Dedifferentiated amniotic fluid mesenchymal stem cell (primary cell): ENCODE measurements around the gene PLXNB2.
"Not testable (repeated sequence)": the region's sequence is repeated elsewhere in the genome, so short reads cannot be mapped to it uniquely, and the experiment has no call there.

Experiments used
- DNase-seq: peaks from one replicate; pipeline ENCODE4 v3.0.0-alpha.2; 2016; ENCODE audit errors: extremely low spot score

PLXNB2 gene

GRCh38 chr22:50280708-50281383, 26.6 kb downstream of the PLXNB2 start:
- DNase-seq, result no peak

GRCh38 chr22:50280022-50280707, 27.3 kb downstream of the PLXNB2 start:
- no peak for DNase-seq

- DNase-seq, result no peak
These were observed 28.4 kb downstream of the PLXNB2 start for GRCh38 chr22:50278956-50279619.

- DNase-seq, result no peak
These were observed 29.0 kb downstream of the PLXNB2 start for GRCh38 chr22:50278461-50278860.

- DNase-seq, result no peak
These were observed 29.7 kb downstream of the PLXNB2 start for GRCh38 chr22:50277761-50278160.

- no peak for DNase-seq
These were observed 31.3 kb downstream of the PLXNB2 start for GRCh38 chr22:50276143-50276542.

- DNase-seq, result no peak
These were observed 32.0 kb downstream of the PLXNB2 start for GRCh38 chr22:50275181-50276055.

- no peak for DNase-seq
These were observed 32.7 kb downstream of the PLXNB2 start for GRCh38 chr22:50274771-50275170.

- peak; percentile 29 for DNase-seq
These were observed 33.1 kb downstream of the PLXNB2 start for GRCh38 chr22:50274311-50274710.

- DNase-seq, result not testable (repeated sequence)
These were observed 33.7 kb downstream of the PLXNB2 start for GRCh38 chr22:50273781-50274180.

- not testable (repeated sequence) for DNase-seq
These were observed 34.1 kb downstream of the PLXNB2 start for GRCh38 chr22:50273352-50273751.

GRCh38 chr22:50272044-50272802, 35.2 kb downstream of the PLXNB2 start:
- no peak for DNase-seq

GRCh38 chr22:50271519-50271970, 35.9 kb downstream of the PLXNB2 start:
- no peak for DNase-seq

GRCh38 chr22:50270666-50271394, 36.6 kb downstream of the PLXNB2 start:
- DNase-seq, result peak; percentile 36

GRCh38 chr22:50269970-50270665, 37.3 kb downstream of the PLXNB2 start, which contains the start of gene MAPK11:
TSS of gene MAPK11 (minus strand) at chr22:50270380. CDS start at chr22:50270292, 88 bp downstream.
- peak; percentile 35 for DNase-seq

- DNase-seq, result no peak
These were observed 37.9 kb downstream of the PLXNB2 start for GRCh38 chr22:50269573-50269969.

GRCh38 chr22:50268655-50269113, 38.8 kb downstream of the PLXNB2 start:
- DNase-seq, result no peak

GRCh38 chr22:50267591-50268390, 39.7 kb downstream of the PLXNB2 start:
- DNase-seq, result no peak

GRCh38 chr22:50266994-50267393, 40.5 kb downstream of the PLXNB2 start:
- no peak for DNase-seq
